Thoracic aorta (tissue), 2 donors: ENCODE measurements around the gene NR3C2. TPM values are rescaled to one million over a fixed set of nuclear protein-coding genes. Genes with fewer than 3 reads are reported as not detected.

ENCODE experiments used
- ATAC-seq: fragments of 150-250 bp; one replicate; pipeline ENCODE4 v1.8.0; 2017; ENCODE audit warnings: low read depth; ENCODE audit not compliant: insufficient number of reproducible peaks, low FRiP score
- DNase-seq: peaks from one replicate; pipeline ENCODE4 v3.0.0-alpha.2; 2020; ENCODE audit warnings: low spot score
- H3K27ac ChIP-seq, 2 donors: fragments of 200-600 bp; sonication (generic); 1 replicate in 1 of 2; 2 replicates in 1 of 2; pipeline ENCODE4 v1.5.1; 2016; ENCODE audit warnings: mild to moderate bottlenecking in 2 of 2, moderate library complexity in 2 of 2
- H3K27me3 ChIP-seq: fragments of 200-600 bp; sonication (generic); replicated peaks from 2 replicates; pipeline ENCODE4 v1.6.0; 2016; ENCODE audit warnings: mild to moderate bottlenecking; ENCODE audit not compliant: insufficient read depth
- H3K36me3 ChIP-seq: fragments of 200-600 bp; sonication (generic); one replicate; pipeline ENCODE4 v1.5.1; 2016
- H3K4me1 ChIP-seq, 2 donors: fragments of 200-600 bp; sonication (generic); 1 replicate in 1 of 2; 2 replicates in 1 of 2; pipeline versions ENCODE4 v1.5.1 to v1.6.0; 2016; ENCODE audit warnings: low read depth in 2 of 2, mild to moderate bottlenecking in 1 of 2; ENCODE audit not compliant: control insufficient read depth in 1 of 2
- H3K4me3 ChIP-seq: fragments of 200-600 bp; sonication (generic); 2 replicates; pipeline ENCODE4 v1.5.1; 2016; ENCODE audit warnings: mild to moderate bottlenecking
- H3K9me3 ChIP-seq: fragments of 200-600 bp; sonication (generic); 2 replicates; pipeline ENCODE4 v1.5.1; 2016
- CTCF ChIP-seq: fragments of 200-600 bp; sonication (generic); IDR thresholded peaks from one replicate; pipeline ENCODE4 v1.5.1; 2019; ENCODE audit warnings: antibody characterized with exemption
- total RNA-seq, 2 donors: library from RNA; depleted of rRNA; stranded (reverse); fragments of >200 nt; gene quantifications; one replicate each; pipeline versions ENCODE4 v1.1.0 to v1.2.3, GENCODE V29; 2016

NR3C2 gene
- total RNA-seq, 2 donors from 2014 or later: 11.2 to 18.1 TPM

GRCh38 chr4:148240241-148240640, 202.0 kb downstream of the NR3C2 start:
- no peak for ATAC-seq
- no peak overlapping the region for H3K4me3 ChIP-seq

GRCh38 chr4:148239494-148239985, 202.7 kb downstream of the NR3C2 start:
- TF ChIP-seq CTCF: no peak
- H3K9me3 ChIP-seq: no peaks in the 10 kb centered on the region
- no peaks in the 10 kb centered on the region for H3K36me3 ChIP-seq
- no peaks in the 10 kb centered on the region for H3K4me1 ChIP-seq
- no peak overlapping the region for H3K4me3 ChIP-seq
- no peak overlapping the region for H3K27ac ChIP-seq
- H3K27me3 ChIP-seq: no peaks in the 10 kb centered on the region
- no peak for ATAC-seq
- DNase-seq: no peak

More at GRCh38 chr4:148240241-148240640, 202.0 kb downstream of the NR3C2 start:
- Histone ChIP-seq H3K27ac (no peak overlapping the region), H3K36me3 (no peaks in the 10 kb centered on the region), H3K9me3 (no peaks in the 10 kb centered on the region), H3K4me1 (no peaks in the 10 kb centered on the region), H3K27me3 (no peaks in the 10 kb centered on the region)
- TF ChIP-seq CTCF: no peak
- no peak for DNase-seq

- no peak for ATAC-seq
- Histone ChIP-seq H3K36me3 (no peaks in the 10 kb centered on the region), H3K4me1 (no peaks in the 10 kb centered on the region), H3K4me3 (no peak overlapping the region), H3K9me3 (no peaks in the 10 kb centered on the region), H3K27me3 (no peaks in the 10 kb centered on the region), H3K27ac (no peak overlapping the region)
- DNase-seq: no peak
- no peak for TF ChIP-seq CTCF
Measured at GRCh38 chr4:148238811-148239493, 203.3 kb downstream of the NR3C2 start.

- H3K4me3 ChIP-seq: no peak overlapping the region
- DNase-seq (no peak), ATAC-seq (no peak)
- no peaks in the 10 kb centered on the region for H3K4me1 ChIP-seq
- no peaks in the 10 kb centered on the region for H3K36me3 ChIP-seq
- H3K9me3 ChIP-seq: no peaks in the 10 kb centered on the region
- H3K27ac ChIP-seq: no peak overlapping the region
- H3K27me3 ChIP-seq: no peaks in the 10 kb centered on the region
- no peak for TF ChIP-seq CTCF
Measured at GRCh38 chr4:148238086-148238485, 204.1 kb downstream of the NR3C2 start.

- H3K27me3 ChIP-seq: no peaks in the 10 kb centered on the region
- DNase-seq (no peak), ATAC-seq (no peak)
- H3K4me3 ChIP-seq: no peak overlapping the region
- H3K36me3 ChIP-seq: no peaks in the 10 kb centered on the region
- TF ChIP-seq CTCF: no peak
- no peaks in the 10 kb centered on the region for H3K4me1 ChIP-seq
- H3K27ac ChIP-seq: no peak overlapping the region
- no peaks in the 10 kb centered on the region for H3K9me3 ChIP-seq
Measured at GRCh38 chr4:148235809-148236208, 206.4 kb downstream of the NR3C2 start.
